Measurements from ENCODE around the gene RHBDL3.

Gene RHBDL3

GRCh38 chr17:32289471-32290070, 23.9 kb downstream of the RHBDL3 start:
- Histone ChIP-seq H3K9me3 (ENCODE audit: low read depth, low read length) (no peaks in the 10 kb centered on the region), H3K36me3 (ENCODE audit: insufficient read depth, low read length) (no peaks in the 10 kb centered on the region), H3K27ac (no peak overlapping the region), H3K9ac (ENCODE audit: insufficient read length) (no peak overlapping the region), H3K4me3 (no peak overlapping the region)
- no peak for TF ChIP-seq FOXP2 (optimal IDR thresholded peaks at IDR 0.05; ENCODE audit: control extremely low read depth, extremely low read length, insufficient read depth)
- no peak for TF ChIP-seq POLR2AphosphoS5 (IDR thresholded peaks at IDR 0.05; ENCODE audit: borderline replicate concordance, low read depth, low read length)
- no peak for TF ChIP-seq EZH2 (IDR thresholded peaks at IDR 0.05)
- no peak for DNase-seq (ENCODE audit: low read depth, low spot score)

GRCh38 chr17:32292094-32292493, 26.5 kb downstream of the RHBDL3 start:
- Histone ChIP-seq H3K27ac (no peak overlapping the region), H3K9me3 (ENCODE audit: low read depth, low read length) (no peaks in the 10 kb centered on the region), H3K36me3 (ENCODE audit: insufficient read depth, low read length) (no peaks in the 10 kb centered on the region), H3K4me3 (no peak overlapping the region), H3K9ac (ENCODE audit: insufficient read length) (no peak overlapping the region)
- DNase-seq (ENCODE audit: low read depth, low spot score), result no peak
- no peak for TF ChIP-seq POLR2AphosphoS5 (IDR thresholded peaks at IDR 0.05; ENCODE audit: borderline replicate concordance, low read depth, low read length)
- TF ChIP-seq EZH2 (IDR thresholded peaks at IDR 0.05), result no peak
- no peak for TF ChIP-seq FOXP2 (optimal IDR thresholded peaks at IDR 0.05; ENCODE audit: control extremely low read depth, extremely low read length, insufficient read depth)

DNA sequence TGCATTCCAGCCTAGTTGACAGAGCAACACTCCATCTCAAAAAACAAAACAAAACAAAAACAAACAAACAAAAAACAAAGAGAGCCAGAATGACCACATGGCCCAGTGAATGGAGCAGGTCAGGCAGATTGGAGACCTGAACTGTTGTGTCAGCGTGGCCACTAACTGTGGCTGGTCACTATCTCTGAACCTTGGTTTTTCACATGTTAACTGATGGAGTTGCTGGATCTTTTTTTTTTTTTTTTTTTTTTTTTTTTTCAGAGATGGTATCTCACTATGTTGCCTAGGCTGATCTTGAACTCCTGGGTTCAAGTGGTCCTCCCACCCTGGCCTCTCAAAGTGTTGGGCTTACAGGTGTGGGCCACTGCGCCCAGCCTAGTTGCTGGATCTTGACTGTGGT, 31.8 kb downstream of the RHBDL3 start:
- DNase-seq (ENCODE audit: low read depth, low spot score), result no peak
- TF ChIP-seq POLR2AphosphoS5 (IDR thresholded peaks at IDR 0.05; ENCODE audit: borderline replicate concordance, low read depth, low read length) (no peak), FOXP2 (optimal IDR thresholded peaks at IDR 0.05; ENCODE audit: control extremely low read depth, extremely low read length, insufficient read depth) (no peak), EZH2 (IDR thresholded peaks at IDR 0.05) (no peak)

DNA sequence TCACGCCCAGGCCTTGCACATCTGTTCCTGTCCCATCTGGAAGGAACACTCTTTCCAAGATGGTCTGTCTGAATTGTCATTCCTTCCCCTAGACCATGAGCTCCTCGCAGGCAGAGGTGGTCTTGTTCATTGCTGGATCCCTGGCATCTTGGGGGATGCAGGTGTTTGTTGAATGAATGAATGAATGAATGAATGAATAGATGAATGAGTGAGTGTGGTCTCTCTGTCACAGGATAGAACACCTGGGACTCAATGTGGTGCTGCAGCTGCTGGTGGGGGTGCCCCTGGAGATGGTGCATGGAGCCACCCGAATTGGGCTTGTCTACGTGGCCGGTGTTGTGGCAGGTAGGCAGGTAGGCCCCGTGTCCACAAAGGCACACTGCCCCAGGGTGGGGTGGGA, 32.2 kb downstream of the RHBDL3 start:
- Histone ChIP-seq H3K27ac (no peak overlapping the region), H3K9ac (ENCODE audit: insufficient read length) (no peak overlapping the region), H3K4me3 (no peak overlapping the region), H3K36me3 (ENCODE audit: insufficient read depth, low read length) (no peaks in the 10 kb centered on the region), H3K9me3 (ENCODE audit: low read depth, low read length) (no peaks in the 10 kb centered on the region)
- no peak for DNase-seq (ENCODE audit: low read depth, low spot score)
- TF ChIP-seq EZH2 (IDR thresholded peaks at IDR 0.05) (no peak), FOXP2 (optimal IDR thresholded peaks at IDR 0.05; ENCODE audit: control extremely low read depth, extremely low read length, insufficient read depth) (no peak), POLR2AphosphoS5 (IDR thresholded peaks at IDR 0.05; ENCODE audit: borderline replicate concordance, low read depth, low read length) (no peak)

More for the DNA sequence above, 31.8 kb downstream of the RHBDL3 start:
- H3K36me3 ChIP-seq (ENCODE audit: insufficient read depth, low read length), result no peaks in the 10 kb centered on the region
- no peak overlapping the region for H3K9ac ChIP-seq (ENCODE audit: insufficient read length)
- no peak overlapping the region for H3K27ac ChIP-seq
- H3K4me3 ChIP-seq, result no peak overlapping the region
- no peaks in the 10 kb centered on the region for H3K9me3 ChIP-seq (ENCODE audit: low read depth, low read length)

DNA sequence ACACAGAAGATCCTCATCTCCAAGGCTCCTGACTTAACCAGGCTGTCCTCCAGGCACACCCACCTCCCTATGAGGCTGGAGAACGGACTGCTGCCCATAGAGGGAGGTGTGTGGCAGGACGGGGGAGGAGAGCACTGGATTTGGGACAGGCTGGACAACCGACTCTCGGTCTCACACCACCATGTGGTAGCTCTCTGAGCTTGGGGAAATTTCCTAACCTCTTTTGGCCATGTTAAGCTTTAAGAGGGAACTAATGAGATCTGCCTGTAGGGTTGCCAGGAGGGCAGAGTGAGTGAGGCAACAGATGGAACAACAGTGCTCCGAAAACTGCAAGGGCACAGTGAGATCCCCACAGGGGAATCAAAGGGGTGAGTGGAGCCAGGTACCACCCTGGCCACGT, 32.7 kb downstream of the RHBDL3 start:
- H3K36me3 ChIP-seq (ENCODE audit: insufficient read depth, low read length), result no peaks in the 10 kb centered on the region
- H3K9me3 ChIP-seq (ENCODE audit: low read depth, low read length), result no peaks in the 10 kb centered on the region
- no peak overlapping the region for H3K27ac ChIP-seq
- no peak overlapping the region for H3K9ac ChIP-seq (ENCODE audit: insufficient read length)
- no peak for TF ChIP-seq FOXP2 (optimal IDR thresholded peaks at IDR 0.05; ENCODE audit: control extremely low read depth, extremely low read length, insufficient read depth)
- DNase-seq (ENCODE audit: low read depth, low spot score), result no peak
- H3K4me3 ChIP-seq, result no peak overlapping the region

- Histone ChIP-seq H3K9ac (ENCODE audit: insufficient read length) (no peak overlapping the region), H3K9me3 (ENCODE audit: low read depth, low read length) (no peaks in the 10 kb centered on the region), H3K36me3 (ENCODE audit: insufficient read depth, low read length) (no peaks in the 10 kb centered on the region), H3K4me3 (no peak overlapping the region), H3K27ac (no peak overlapping the region)
- TF ChIP-seq EZH2 (IDR thresholded peaks at IDR 0.05) (no peak), FOXP2 (optimal IDR thresholded peaks at IDR 0.05; ENCODE audit: control extremely low read depth, extremely low read length, insufficient read depth) (peak; percentile 79)
- DNase-seq (ENCODE audit: low read depth, low spot score), result peak; percentile 34
These were observed 33.3 kb downstream of the RHBDL3 start for GRCh38 chr17:32298721-32299579.

GRCh38 chr17:32299580-32300164, 34.0 kb downstream of the RHBDL3 start:
- TF ChIP-seq POLR2AphosphoS5 (IDR thresholded peaks at IDR 0.05; ENCODE audit: borderline replicate concordance, low read depth, low read length) (no peak), FOXP2 (optimal IDR thresholded peaks at IDR 0.05; ENCODE audit: control extremely low read depth, extremely low read length, insufficient read depth) (no peak), EZH2 (IDR thresholded peaks at IDR 0.05) (no peak)
- H3K36me3 ChIP-seq (ENCODE audit: insufficient read depth, low read length), result no peaks in the 10 kb centered on the region
- H3K9ac ChIP-seq (ENCODE audit: insufficient read length), result no peak overlapping the region
- no peak overlapping the region for H3K27ac ChIP-seq
- no peak for DNase-seq (ENCODE audit: low read depth, low spot score)
- no peaks in the 10 kb centered on the region for H3K9me3 ChIP-seq (ENCODE audit: low read depth, low read length)
- H3K4me3 ChIP-seq, result no peak overlapping the region

DNA sequence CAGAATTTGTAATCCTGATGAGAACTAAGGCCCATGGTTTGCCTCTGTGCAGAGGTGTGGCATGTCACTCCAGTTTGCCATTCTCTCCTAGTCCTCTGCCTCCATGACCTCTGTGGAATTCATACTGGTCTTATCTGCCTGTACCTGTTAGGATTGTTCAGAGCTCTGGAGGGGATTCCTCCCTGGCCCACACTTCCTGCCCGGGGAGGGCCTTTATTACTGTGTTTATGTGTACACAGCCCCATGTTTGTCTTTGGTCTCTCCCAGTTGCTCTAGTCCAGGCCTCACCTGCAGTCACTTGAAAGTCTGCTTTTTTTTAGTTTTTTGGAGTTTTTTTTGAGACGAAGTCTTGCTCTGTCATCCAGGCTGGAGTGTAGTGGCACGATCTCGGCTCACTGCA, 36.4 kb downstream of the RHBDL3 start:
- DNase-seq (ENCODE audit: low read depth, low spot score), result no peak
- no peak overlapping the region for H3K9ac ChIP-seq (ENCODE audit: insufficient read length)
- no peak for TF ChIP-seq FOXP2 (optimal IDR thresholded peaks at IDR 0.05; ENCODE audit: control extremely low read depth, extremely low read length, insufficient read depth)
- no peak for TF ChIP-seq EZH2 (IDR thresholded peaks at IDR 0.05)
- TF ChIP-seq POLR2AphosphoS5 (IDR thresholded peaks at IDR 0.05; ENCODE audit: borderline replicate concordance, low read depth, low read length), result no peak
- H3K9me3 ChIP-seq (ENCODE audit: low read depth, low read length), result no peaks in the 10 kb centered on the region
- H3K27ac ChIP-seq, result no peak overlapping the region
- no peak overlapping the region for H3K4me3 ChIP-seq
- no peaks in the 10 kb centered on the region for H3K36me3 ChIP-seq (ENCODE audit: insufficient read depth, low read length)
